CD14-positive monocyte (primary cell): Measurements from ENCODE around the gene CEACAM7. TPM values are rescaled to one million over a fixed set of nuclear protein-coding genes. Genes with fewer than 3 reads are reported as not detected.
A peak's percentile ranks its signal among the peaks of the same experiment; 100 is the strongest.

Experiments used
- DNase-seq, 3 donors: peaks; one replicate each; pipeline ENCODE4 v3.0.0-alpha.2; 2011 to 2022
- H2AFZ ChIP-seq: 2 replicates; pipeline ENCODE4 v1.6.0; 2012; ENCODE audit warnings: mild to moderate bottlenecking, low read depth, low read length, inconsistent platforms; ENCODE audit not compliant: insufficient read depth, poor library complexity, severe bottlenecking
- H3K27ac ChIP-seq, 2 donors: 1 replicate in 1 of 2; 2 replicates in 1 of 2; pipeline ENCODE4 v1.5.1; 2012 to 2013; ENCODE audit warnings: low read length in 2 of 2, control low read depth in 1 of 2, inconsistent platforms in 1 of 2, low read depth in 1 of 2, mild to moderate bottlenecking in 1 of 2
- H3K27me3 ChIP-seq, 2 donors: one replicate each; pipeline versions ENCODE4 v1.6.0 to v1.6.1; 2011 to 2013; ENCODE audit warnings: low read length in 2 of 2; ENCODE audit not compliant: control insufficient read depth in 2 of 2, insufficient read depth in 2 of 2
- H3K36me3 ChIP-seq, 2 donors: replicated peaks in 1 of 2; 1 replicate in 1 of 2; 2 replicates in 1 of 2; pipeline versions ENCODE4 v1.5.1 to v1.6.1; 2012 to 2013; ENCODE audit warnings: low read length in 2 of 2, control low read depth in 1 of 2, inconsistent platforms in 1 of 2, mild to moderate bottlenecking in 1 of 2; ENCODE audit not compliant: insufficient read depth in 2 of 2, control insufficient read depth in 1 of 2
- H3K4me1 ChIP-seq, 2 donors: 1 replicate in 1 of 2; 2 replicates in 1 of 2; pipeline versions ENCODE4 v1.5.1 to v1.6.1; 2012 to 2013; ENCODE audit warnings: low read length in 2 of 2, control low read depth in 1 of 2, inconsistent platforms in 1 of 2, mild to moderate bottlenecking in 1 of 2, moderate library complexity in 1 of 2; ENCODE audit not compliant: insufficient read depth in 2 of 2, control insufficient read depth in 1 of 2
- H3K4me2 ChIP-seq: replicated peaks from 2 replicates; pipeline ENCODE3; 2012; ENCODE audit warnings: low read length, moderate library complexity, mild to moderate bottlenecking; ENCODE audit not compliant: poor library complexity, severe bottlenecking; ENCODE audit errors: extremely low read depth
- H3K4me3 ChIP-seq, 3 experiments: fragments of 200-600 bp in 1 of 3; sonication (generic) in 1 of 3; replicated peaks in 1 of 3; 1 replicate in 2 of 3; 2 replicates in 1 of 3; pipeline ENCODE4 v1.5.1; 2011 to 2013; ENCODE audit warnings: low read length in 3 of 3, mild to moderate bottlenecking in 3 of 3, control low read depth in 2 of 3, low read depth in 2 of 3, inconsistent platforms in 1 of 3, moderate library complexity in 1 of 3
- H3K79me2 ChIP-seq: 2 replicates; pipeline ENCODE4 v1.6.0; 2012; ENCODE audit warnings: mild to moderate bottlenecking, control low read depth, inconsistent platforms, low read length, moderate library complexity; ENCODE audit not compliant: insufficient read depth
- H3K9ac ChIP-seq: 2 replicates; pipeline ENCODE4 v1.6.0; 2017; ENCODE audit warnings: low read length, mild to moderate bottlenecking; ENCODE audit not compliant: insufficient read depth, poor library complexity, severe bottlenecking
- H3K9me3 ChIP-seq, 2 donors: replicated peaks in 1 of 2; 1 replicate in 1 of 2; 2 replicates in 1 of 2; pipeline versions ENCODE4 v1.5.1 to v1.6.1; 2012 to 2013; ENCODE audit warnings: low read length in 2 of 2, control low read depth in 1 of 2; ENCODE audit not compliant: control insufficient read depth in 1 of 2, insufficient read depth in 1 of 2
- H4K20me1 ChIP-seq: 2 replicates; pipeline ENCODE4 v1.6.0; 2012; ENCODE audit warnings: mild to moderate bottlenecking, low read length, control low read depth, moderate library complexity; ENCODE audit not compliant: insufficient read depth
- H3K27ac Mint-ChIP-seq, 7 donors: one replicate each; pipeline ENCODE4 v1.8.0; 2020; ENCODE audit warnings: mild to moderate bottlenecking in 7 of 7, mixed read lengths in 7 of 7, moderate library complexity in 6 of 7, inconsistent platforms in 2 of 7
- H3K27me3 Mint-ChIP-seq, 3 donors: one replicate each; pipeline ENCODE4 v1.8.0; 2021 to 2022; ENCODE audit warnings: low read depth in 3 of 3, mild to moderate bottlenecking in 3 of 3, mixed read lengths in 3 of 3, moderate library complexity in 3 of 3, inconsistent platforms in 1 of 3
- H3K36me3 Mint-ChIP-seq, 2 donors: one replicate each; pipeline ENCODE4 v1.8.0; 2020; ENCODE audit warnings: mixed read lengths in 2 of 2, inconsistent platforms in 1 of 2, mild to moderate bottlenecking in 1 of 2
- H3K4me1 Mint-ChIP-seq: one replicate; pipeline ENCODE4 v1.8.0; 2020; ENCODE audit warnings: mild to moderate bottlenecking, mixed read lengths
- H3K4me3 Mint-ChIP-seq, 2 donors: one replicate each; pipeline ENCODE4 v1.8.0; 2020; ENCODE audit warnings: mild to moderate bottlenecking in 2 of 2, mixed read lengths in 2 of 2, moderate library complexity in 1 of 2
- H3K9me3 Mint-ChIP-seq, 7 donors: one replicate each; pipeline ENCODE4 v1.8.0; 2020 to 2022; ENCODE audit warnings: mixed read lengths in 7 of 7, mild to moderate bottlenecking in 6 of 7, moderate library complexity in 6 of 7, inconsistent platforms in 2 of 7
- CTCF ChIP-seq: fragments of 200-600 bp; IDR thresholded peaks from one replicate; pipeline ENCODE4 v1.8.0; 2022; ENCODE audit warnings: antibody characterized with exemption, mild to moderate bottlenecking
- WGBS: methylation state at CpG from one replicate; pipeline ENCODE4 v1.1.5; 2013; ENCODE audit warnings: missing lambda C conversion rate; ENCODE audit not compliant: insufficient coverage; 5-methylcytosine and 5-hydroxymethylcytosine counted together
- intact Hi-C, 2 donors: fragments of 100-400 bp; cut with micrococcal nuclease; formaldehyde crosslinking; loops; one replicate each; pipeline versions ENCODE4 v1.15.0 to v1.15.1; 2023
- polyA plus RNA-seq, 3 donors: library from polyadenylated mRNA; depleted of rRNA in 1 of 3; unstranded in 2 of 3; stranded (reverse) in 1 of 3; fragments of 300-500 nt in 2 of 3; fragments of >200 nt in 1 of 3; fragmentation: Illumina TruSeq in 2 of 3; gene quantifications; 1 replicate in 2 of 3; 2 replicates in 1 of 3; pipeline ENCODE4 v1.2.3, GENCODE V29; 2012 to 2021

The CEACAM7 gene
- polyA plus RNA-seq, 3 donors, result not detected

- H3K79me2 ChIP-seq, result no peaks in the 10 kb centered on the region
- intact Hi-C loops, result no loop called here
- H3K27me3 ChIP-seq, result no peaks in the 10 kb centered on the region
- H2AFZ ChIP-seq, result peak overlapping the region; percentile 38
- H3K4me1 ChIP-seq, result peaks cover 52 to 56% of the 10 kb centered on the region in 2 donors
- 6% methylated on average over 2 of the region's 6 CpGs for WGBS
- peak overlapping the region in 1 of 3 experiments; percentile 50 for H3K4me3 ChIP-seq
- no peaks in the 10 kb centered on the region for H4K20me1 ChIP-seq
- H3K4me1 Mint-ChIP-seq, result peaks cover 50% of the 10 kb centered on the region
- peaks cover 0 to 8% of the 10 kb centered on the region in 2 donors for H3K36me3 Mint-ChIP-seq
- peak overlapping the region; percentile 90 to 98 (median 95) for H3K27ac Mint-ChIP-seq
- TF ChIP-seq CTCF, result no peak
- peak overlapping the region; percentile 1 for H3K9ac ChIP-seq
- no peaks in the 10 kb centered on the region for H3K36me3 ChIP-seq
- H3K4me2 ChIP-seq, result peak overlapping the region; percentile 60
- peaks cover 0 to 4% (median 2%) of the 10 kb centered on the region in 3 donors for H3K27me3 Mint-ChIP-seq
- H3K27ac ChIP-seq, result peak overlapping the region; percentile 81 to 87
- H3K9me3 Mint-ChIP-seq, result peaks cover 0 to 13% (median 6%) of the 10 kb centered on the region in 7 donors
- H3K4me3 Mint-ChIP-seq, result peak overlapping the region; percentile 39 to 80
- no peaks in the 10 kb centered on the region for H3K9me3 ChIP-seq
- DNase-seq, result peak; percentile 40 to 59 (median 47)
Measured at GRCh38 chr19:41638641-41639081, 49.4 kb downstream of the CEACAM7 start.

GRCh38 chr19:41637484-41637883 is 50.6 kb downstream of the CEACAM7 start:
- TF ChIP-seq CTCF, result no peak
- intact Hi-C loops, result no loop called here
- whole genome bisulfite sequencing, result no CpG with 5 or more reads among the region's 2 CpGs
- Histone ChIP-seq H3K9me3 (peaks cover 0 to under 1% of the 10 kb centered on the region in 2 donors), H3K27me3 (no peaks in the 10 kb centered on the region), H3K4me3 (peak overlapping the region in 1 of 3 experiments; percentile 50), H3K27ac (peak overlapping the region; percentile 29 to 81), H3K36me3 (no peaks in the 10 kb centered on the region), H2AFZ (no peak overlapping the region), H3K4me1 (peaks cover 52 to 56% of the 10 kb centered on the region in 2 donors), H3K4me2 (peak overlapping the region; percentile 60), H4K20me1 (no peaks in the 10 kb centered on the region), H3K9ac (no peak overlapping the region), H3K79me2 (no peaks in the 10 kb centered on the region)
- Mint-ChIP-seq H3K4me3 (peak overlapping the region in 1 of 2 donors; percentile 46), H3K27ac (peak overlapping the region; percentile 89 to 98 (median 95)), H3K36me3 (peaks cover 0 to 8% of the 10 kb centered on the region in 2 donors), H3K9me3 (peaks cover 2 to 16% (median 7%) of the 10 kb centered on the region in 7 donors), H3K4me1 (peaks cover 50% of the 10 kb centered on the region), H3K27me3 (peaks cover 0 to 1% (median 0%) of the 10 kb centered on the region in 3 donors)
- DNase-seq, result peak; percentile 74 to 82 (median 81)
